ENCODE measurements around the gene GSDME. TPM values are rescaled to one million over a fixed set of nuclear protein-coding genes. Genes with fewer than 3 reads are reported as not detected.

GSDME gene
- total RNA-seq, 1 experiment from 2014 or later = 4.5 TPM

DNA sequence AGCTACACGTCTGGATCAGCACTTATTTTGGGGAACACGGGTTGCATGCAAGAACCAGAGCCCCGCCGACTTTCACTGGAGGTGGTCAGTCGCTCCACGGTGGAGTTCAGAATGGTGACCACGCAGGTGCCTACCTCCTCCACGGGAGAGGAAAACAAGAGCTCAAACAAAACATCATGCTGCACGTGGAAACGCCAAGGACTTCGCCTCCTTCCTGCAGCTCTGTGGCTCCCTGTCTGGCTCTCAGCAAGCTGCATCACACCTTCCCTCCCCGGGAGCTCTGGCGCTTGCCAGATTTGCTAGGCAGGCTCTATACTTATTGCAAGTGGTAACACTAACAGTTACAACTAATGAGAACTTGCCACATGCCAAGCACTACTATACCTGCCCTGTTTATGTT, 26.0 kb downstream of the GSDME start:
- H3K4me3 ChIP-seq (ENCODE audit: low read depth in 2 of 2, low read length in 2 of 2) = no peak overlapping the region
- ATAC-seq (no peak), DNase-seq (ENCODE audit: low read depth, low spot score) (no peak)
- no TSS peak for BruUV-seq (replicated peaks)
- no peaks in the 10 kb centered on the region for H3K4me1 ChIP-seq (ENCODE audit: control insufficient read depth, insufficient read depth, low read length)
- H3K9me3 ChIP-seq (ENCODE audit: control insufficient read depth, insufficient read depth, low read depth, low read length) = no peaks in the 10 kb centered on the region
- in situ Hi-C loops (cut with HindIII; ENCODE audit: low pct_unique_long_range_greater_than_20kb, low sequenced_read_pairs) = no loop called here
- H3K27ac ChIP-seq (ENCODE audit: low read length) = no peak overlapping the region
- intact Hi-C loops (cut with micrococcal nuclease; ENCODE audit: unreplicated experiment) = no loop called here
- H3K36me3 ChIP-seq (ENCODE audit: control insufficient read depth, insufficient read depth, low read length) = no peaks in the 10 kb centered on the region
- TF ChIP-seq POLR2AphosphoS5 (IDR thresholded peaks at IDR 0.05; ENCODE audit: low read depth, low read length) (no peak), SIN3A (IDR thresholded peaks at IDR 0.05; ENCODE audit: borderline replicate concordance, insufficient read depth, low read depth, low read length) (no peak), TCF7L2 (IDR thresholded peaks at IDR 0.05; ENCODE audit: low read depth, low read length) (no peak)
- TF ChIP-seq, protein P1, sequence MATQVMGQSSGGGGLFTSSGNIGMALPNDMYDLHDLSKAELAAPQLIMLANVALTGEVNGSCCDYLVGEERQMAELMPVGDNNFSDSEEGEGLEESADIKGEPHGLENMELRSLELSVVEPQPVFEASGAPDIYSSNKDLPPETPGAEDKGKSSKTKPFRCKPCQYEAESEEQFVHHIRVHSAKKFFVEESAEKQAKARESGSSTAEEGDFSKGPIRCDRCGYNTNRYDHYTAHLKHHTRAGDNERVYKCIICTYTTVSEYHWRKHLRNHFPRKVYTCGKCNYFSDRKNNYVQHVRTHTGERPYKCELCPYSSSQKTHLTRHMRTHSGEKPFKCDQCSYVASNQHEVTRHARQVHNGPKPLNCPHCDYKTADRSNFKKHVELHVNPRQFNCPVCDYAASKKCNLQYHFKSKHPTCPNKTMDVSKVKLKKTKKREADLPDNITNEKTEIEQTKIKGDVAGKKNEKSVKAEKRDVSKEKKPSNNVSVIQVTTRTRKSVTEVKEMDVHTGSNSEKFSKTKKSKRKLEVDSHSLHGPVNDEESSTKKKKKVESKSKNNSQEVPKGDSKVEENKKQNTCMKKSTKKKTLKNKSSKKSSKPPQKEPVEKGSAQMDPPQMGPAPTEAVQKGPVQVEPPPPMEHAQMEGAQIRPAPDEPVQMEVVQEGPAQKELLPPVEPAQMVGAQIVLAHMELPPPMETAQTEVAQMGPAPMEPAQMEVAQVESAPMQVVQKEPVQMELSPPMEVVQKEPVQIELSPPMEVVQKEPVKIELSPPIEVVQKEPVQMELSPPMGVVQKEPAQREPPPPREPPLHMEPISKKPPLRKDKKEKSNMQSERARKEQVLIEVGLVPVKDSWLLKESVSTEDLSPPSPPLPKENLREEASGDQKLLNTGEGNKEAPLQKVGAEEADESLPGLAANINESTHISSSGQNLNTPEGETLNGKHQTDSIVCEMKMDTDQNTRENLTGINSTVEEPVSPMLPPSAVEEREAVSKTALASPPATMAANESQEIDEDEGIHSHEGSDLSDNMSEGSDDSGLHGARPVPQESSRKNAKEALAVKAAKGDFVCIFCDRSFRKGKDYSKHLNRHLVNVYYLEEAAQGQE (IDR thresholded peaks at IDR 0.05; ENCODE audit: insufficient read depth in 1 of 2, low read depth in 2 of 2, low read length in 1 of 2) = no peak
- TF ChIP-seq, protein P2, sequence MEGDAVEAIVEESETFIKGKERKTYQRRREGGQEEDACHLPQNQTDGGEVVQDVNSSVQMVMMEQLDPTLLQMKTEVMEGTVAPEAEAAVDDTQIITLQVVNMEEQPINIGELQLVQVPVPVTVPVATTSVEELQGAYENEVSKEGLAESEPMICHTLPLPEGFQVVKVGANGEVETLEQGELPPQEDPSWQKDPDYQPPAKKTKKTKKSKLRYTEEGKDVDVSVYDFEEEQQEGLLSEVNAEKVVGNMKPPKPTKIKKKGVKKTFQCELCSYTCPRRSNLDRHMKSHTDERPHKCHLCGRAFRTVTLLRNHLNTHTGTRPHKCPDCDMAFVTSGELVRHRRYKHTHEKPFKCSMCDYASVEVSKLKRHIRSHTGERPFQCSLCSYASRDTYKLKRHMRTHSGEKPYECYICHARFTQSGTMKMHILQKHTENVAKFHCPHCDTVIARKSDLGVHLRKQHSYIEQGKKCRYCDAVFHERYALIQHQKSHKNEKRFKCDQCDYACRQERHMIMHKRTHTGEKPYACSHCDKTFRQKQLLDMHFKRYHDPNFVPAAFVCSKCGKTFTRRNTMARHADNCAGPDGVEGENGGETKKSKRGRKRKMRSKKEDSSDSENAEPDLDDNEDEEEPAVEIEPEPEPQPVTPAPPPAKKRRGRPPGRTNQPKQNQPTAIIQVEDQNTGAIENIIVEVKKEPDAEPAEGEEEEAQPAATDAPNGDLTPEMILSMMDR (IDR thresholded peaks at IDR 0.05) = no peak
- CTCF ChIA-PET = interaction anchor here (0.5 to 0.6 kb wide), 2 partner anchors 358 to 448 kb away, joined by 3 read pairs; no protein-coding TSS in a partner anchor
- H3K27me3 ChIP-seq (ENCODE audit: control insufficient read depth, insufficient read depth, low read length) = no peaks in the 10 kb centered on the region
- POLR2A ChIA-PET = no interaction called here

DNA sequence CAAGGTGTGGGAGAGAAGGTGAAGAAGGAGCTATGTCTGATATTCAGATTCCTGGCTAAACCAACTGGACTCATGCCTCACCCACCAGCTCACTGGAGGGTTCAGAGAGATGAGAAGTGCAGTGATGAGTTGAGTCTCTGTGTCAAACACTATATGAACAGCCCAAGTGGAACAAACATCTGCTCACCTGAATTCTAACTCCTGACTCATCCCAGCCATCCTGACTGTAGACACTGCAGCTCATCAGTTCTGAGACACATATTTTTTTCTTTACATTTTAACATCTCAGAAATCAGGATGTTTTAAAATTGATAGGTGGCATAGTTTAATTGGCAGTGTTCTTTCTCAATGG, 27.3 kb downstream of the GSDME start:
- POLR2A ChIA-PET = no interaction called here
- no peak overlapping the region for H3K27ac ChIP-seq (ENCODE audit: low read length)
- no TSS peak for BruUV-seq (replicated peaks)
- H3K27me3 ChIP-seq (ENCODE audit: control insufficient read depth, insufficient read depth, low read length) = no peaks in the 10 kb centered on the region
- DNase-seq (ENCODE audit: low read depth, low spot score) = no peak
- in situ Hi-C loops (cut with HindIII; ENCODE audit: low pct_unique_long_range_greater_than_20kb, low sequenced_read_pairs) (no loop called here), intact Hi-C loops (cut with micrococcal nuclease; ENCODE audit: unreplicated experiment) (no loop called here)
- no peak overlapping the region for H3K4me3 ChIP-seq (ENCODE audit: low read depth in 2 of 2, low read length in 2 of 2)
- H3K36me3 ChIP-seq (ENCODE audit: control insufficient read depth, insufficient read depth, low read length) = no peaks in the 10 kb centered on the region
- TF ChIP-seq, protein P2 (IDR thresholded peaks at IDR 0.05) = no peak
- TF ChIP-seq POLR2AphosphoS5 (IDR thresholded peaks at IDR 0.05; ENCODE audit: low read depth, low read length) (no peak), TCF7L2 (IDR thresholded peaks at IDR 0.05; ENCODE audit: low read depth, low read length) (no peak), SIN3A (IDR thresholded peaks at IDR 0.05; ENCODE audit: borderline replicate concordance, insufficient read depth, low read depth, low read length) (no peak)
- TF ChIP-seq, protein P1 (IDR thresholded peaks at IDR 0.05; ENCODE audit: insufficient read depth in 1 of 2, low read depth in 2 of 2, low read length in 1 of 2) = no peak
- H3K4me1 ChIP-seq (ENCODE audit: control insufficient read depth, insufficient read depth, low read length) = no peaks in the 10 kb centered on the region
- ATAC-seq = no peak
- H3K9me3 ChIP-seq (ENCODE audit: control insufficient read depth, insufficient read depth, low read depth, low read length) = no peaks in the 10 kb centered on the region
- CTCF ChIA-PET = no interaction called here
